Measurements from ENCODE around the gene SERPINB2.
"Not testable (repeated sequence)": the region's sequence is repeated elsewhere in the genome, so short reads cannot be mapped to it uniquely, and the experiment has no call there.

SERPINB2 gene

DNA sequence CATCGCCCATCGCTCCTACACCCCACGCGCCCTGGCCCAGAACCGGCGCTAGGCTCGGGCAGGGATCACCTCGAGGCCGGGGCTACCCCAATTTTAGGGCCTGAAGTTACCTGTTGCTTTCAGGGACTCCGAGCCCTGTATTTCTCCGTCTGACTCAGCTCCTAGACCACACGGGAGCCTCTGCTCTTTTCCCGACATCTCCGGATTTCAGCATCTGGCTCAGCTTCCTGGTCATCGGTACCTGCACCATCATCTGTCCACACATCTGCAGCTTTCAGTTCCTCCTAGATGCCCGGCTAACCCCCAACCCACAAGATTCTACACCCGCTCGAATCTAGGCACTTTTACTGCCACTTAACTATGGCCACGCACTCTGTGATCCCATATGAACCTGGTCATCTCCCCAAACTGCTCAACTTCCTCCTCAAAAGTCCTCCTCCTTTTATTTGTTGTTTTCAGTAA is 49.5 kb downstream of the SERPINB2 start:
- DNase-seq (ENCODE audit: low spot score), result no peak

- DNase-seq (ENCODE audit: low spot score), result no peak
Observed at GRCh38 chr18:63940008-63940407, 52.5 kb downstream of the SERPINB2 start.

GRCh38 chr18:63940543-63941050 is 53.1 kb downstream of the SERPINB2 start:
- not testable (repeated sequence) for DNase-seq (ENCODE audit: low spot score)

- DNase-seq (ENCODE audit: low spot score), result no peak
Observed at GRCh38 chr18:63947051-63947790, 59.7 kb downstream of the SERPINB2 start.

DNA sequence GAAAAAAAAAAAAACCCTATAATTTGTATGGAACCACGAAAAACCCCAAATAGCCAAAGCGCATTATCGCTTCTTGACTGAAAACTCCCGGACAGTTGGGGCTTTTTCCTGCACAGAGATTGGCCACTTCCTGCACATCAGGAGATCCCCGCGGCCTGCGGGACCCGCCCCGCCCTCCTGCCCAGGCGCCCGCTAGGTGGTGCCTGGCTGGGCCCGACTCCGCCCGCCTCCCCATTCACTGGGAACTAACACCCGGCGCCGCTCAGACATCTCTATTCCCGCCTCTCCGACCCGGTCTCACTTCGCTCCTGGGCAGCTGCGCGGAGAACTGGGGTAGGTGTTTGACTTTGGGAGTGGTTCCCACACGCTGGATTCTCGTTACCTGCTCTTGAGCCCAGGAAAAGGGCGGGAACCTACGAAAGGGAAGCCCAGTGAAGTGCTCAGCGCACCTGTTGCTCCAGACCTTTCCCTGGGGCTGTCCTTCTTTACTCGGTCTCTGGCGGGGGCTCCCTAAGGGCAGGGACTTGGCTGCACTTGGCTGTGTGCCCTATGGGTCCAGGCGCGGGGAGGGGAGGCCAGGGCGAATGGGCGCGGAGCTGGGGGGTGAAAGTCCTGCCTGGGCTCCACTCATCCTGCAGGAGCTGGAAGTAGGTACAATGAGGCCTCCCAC is 61.7 kb downstream of the SERPINB2 start, which contains the start of gene HMSD:
Gene HMSD, plus strand, starts transcription at position 234 of the 670 bp plus-strand sequence. CDS start 4,155 bp downstream, outside the sequence.
- peak; percentile 14 for DNase-seq (ENCODE audit: low spot score)

DNA sequence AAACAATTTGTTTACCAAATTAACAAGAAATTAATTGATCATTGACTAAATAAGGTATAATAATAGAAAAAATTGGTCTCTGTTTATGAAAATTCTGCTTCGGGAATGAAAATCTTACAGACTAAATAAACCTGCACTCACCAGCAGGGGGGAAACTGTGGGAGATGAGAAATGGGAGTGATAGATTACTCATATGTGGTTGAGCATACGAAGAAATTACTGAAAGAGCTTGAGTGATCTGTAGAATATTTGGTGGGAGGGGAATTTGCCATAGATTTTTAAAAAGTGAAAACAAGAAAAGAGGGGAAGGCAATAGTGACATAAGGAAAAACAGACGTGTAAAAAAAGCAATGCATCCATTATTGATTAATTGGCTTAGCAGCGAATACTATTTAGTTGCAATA is 63.8 kb downstream of the SERPINB2 start:
- peak; percentile 14 for DNase-seq (ENCODE audit: low spot score)
